HepG2 (cell line): Measurements from ENCODE around the gene MT1G. TPM values are rescaled to one million over a fixed set of nuclear protein-coding genes. Genes with fewer than 3 reads are reported as not detected.

ENCODE experiments used
- ATF2 ChIP-seq: sonication (generic); formaldehyde crosslinking; IDR thresholded peaks from 2 replicates; pipeline ENCODE4 v1.4.0; 2020; ENCODE audit warnings: missing genetic modification reagents
- CAMTA2 ChIP-seq: sonication (generic); formaldehyde crosslinking; IDR thresholded peaks from 2 replicates; pipeline ENCODE4 v1.4.0; 2020; ENCODE audit warnings: mild to moderate bottlenecking, missing genetic modification reagents, borderline replicate concordance
- CBX5 ChIP-seq: sonication (generic); formaldehyde crosslinking; IDR thresholded peaks from 2 replicates; pipeline ENCODE4 v1.4.0; 2020; ENCODE audit warnings: missing genetic modification reagents, borderline replicate concordance
- CEBPZ ChIP-seq: IDR thresholded peaks from 2 replicates; pipeline ENCODE4 v1.6.1; 2012; ENCODE audit warnings: low read length, improper control_type of control experiment
- HMG20A ChIP-seq: IDR thresholded peaks from 2 replicates; pipeline ENCODE4 v1.6.1; 2016; ENCODE audit warnings: borderline replicate concordance
- HNRNPK ChIP-seq: fragments of 200-400 bp; formaldehyde crosslinking; IDR thresholded peaks from 2 replicates; pipeline ENCODE4 v1.6.1; 2018; ENCODE audit warnings: low read length, low read depth, moderate library complexity, mild to moderate bottlenecking; ENCODE audit not compliant: poor library complexity, severe bottlenecking
- HNRNPL ChIP-seq: fragments of 200-400 bp; formaldehyde crosslinking; IDR thresholded peaks from 2 replicates; pipeline ENCODE4 v1.6.1; 2017; ENCODE audit warnings: mild to moderate bottlenecking, low read depth, low read length
- JUN ChIP-seq: sonication (generic); formaldehyde crosslinking; IDR thresholded peaks from 2 replicates; pipeline ENCODE4 v1.4.0; 2020; ENCODE audit warnings: mild to moderate bottlenecking, missing genetic modification reagents
- KLF12 ChIP-seq: sonication (generic); formaldehyde crosslinking; IDR thresholded peaks from 2 replicates; pipeline ENCODE4 v1.4.0; 2020; ENCODE audit warnings: missing genetic modification reagents, borderline replicate concordance
- MTF1 ChIP-seq: sonication (generic); formaldehyde crosslinking; IDR thresholded peaks from 2 replicates; pipeline ENCODE4 v1.5.0; 2020; ENCODE audit warnings: missing genetic modification reagents
- NCOA2 ChIP-seq: sonication (generic); formaldehyde crosslinking; IDR thresholded peaks from 2 replicates; pipeline ENCODE4 v1.8.0; 2022; ENCODE audit warnings: inconsistent platforms
- NFE2L2 ChIP-seq: fragments of 150-350 bp; IDR thresholded peaks from 2 replicates; pipeline ENCODE4 v1.6.1; 2014; ENCODE audit warnings: low read length
- RAD21 ChIP-seq: fragments of 450-650 bp; formaldehyde crosslinking; IDR thresholded peaks from 2 replicates; pipeline ENCODE4 v1.5.0; 2020; ENCODE audit warnings: mild to moderate bottlenecking
- SMAD9 ChIP-seq: sonication (generic); formaldehyde crosslinking; IDR thresholded peaks from 2 replicates; pipeline ENCODE4 v1.5.1; 2020; ENCODE audit warnings: mild to moderate bottlenecking, missing genetic modification reagents
- THAP9 ChIP-seq: sonication (generic); formaldehyde crosslinking; IDR thresholded peaks from 2 replicates; pipeline ENCODE4; 2020; ENCODE audit warnings: missing genetic modification reagents, mild to moderate bottlenecking, borderline replicate concordance
- ZBTB20 ChIP-seq: sonication (generic); formaldehyde crosslinking; IDR thresholded peaks from 2 replicates; pipeline ENCODE4 v1.8.1; 2023; ENCODE audit warnings: missing genetic modification reagents, low read depth, mild to moderate bottlenecking, borderline replicate concordance
- ZNF414 ChIP-seq: sonication (generic); formaldehyde crosslinking; IDR thresholded peaks from 2 replicates; pipeline ENCODE4 v1.5.0; 2020; ENCODE audit warnings: missing genetic modification reagents
- ZNF484 ChIP-seq: sonication (generic); formaldehyde crosslinking; IDR thresholded peaks from 2 replicates; pipeline ENCODE4 v1.5.1; 2020; ENCODE audit warnings: mild to moderate bottlenecking, low read depth, missing genetic modification reagents, borderline replicate concordance
- ZNF576 ChIP-seq: sonication (generic); formaldehyde crosslinking; IDR thresholded peaks from 2 replicates; pipeline ENCODE4 v1.4.0; 2020; ENCODE audit warnings: mild to moderate bottlenecking, missing genetic modification reagents
- ZNF580 ChIP-seq: IDR thresholded peaks from 2 replicates; pipeline ENCODE4 v1.6.1; 2016; ENCODE audit warnings: low read depth, borderline replicate concordance
- polyA plus RNA-seq, 8 experiments: library from polyadenylated mRNA; depleted of rRNA in 3 of 8; stranded (reverse) in 7 of 8; unstranded in 1 of 8; fragments of >200 nt; fragmentation: Illumina TruSeq in 4 of 8; extraction: Trizol in 4 of 8; gene quantifications; 2 replicates each; pipeline versions ENCODE4 v1.2.1 to v1.2.3, GENCODE V29; 2011 to 2016; ENCODE audit warnings: low read depth in 4 of 8, missing spikeins in 1 of 8, mixed read lengths in 1 of 8; ENCODE audit not compliant: insufficient read depth in 1 of 8
- total RNA-seq, 5 experiments: library from RNA; depleted of rRNA; stranded (reverse); fragments of >200 nt; fragmentation: Illumina TruSeq; extraction: Trizol; gene quantifications; 2 replicates each; pipeline ENCODE4 v1.2.3, GENCODE V29; 2016; ENCODE audit warnings: low read depth in 1 of 5

Gene MT1G
- total and polyA plus RNA-seq, 2 of the 13 experiments (the other 11 are each of a cell fraction or from before 2014, with no cell fraction given), result 3.6 to 377 TPM

GRCh38 chr16:56637814-56638750, 29.8 kb downstream of the MT1G start, which contains the start of gene MT1A (continued):
- TF ChIP-seq HNRNPL (no peak), KLF12 (CRISPR knock-in tag) (no peak), JUN (CRISPR knock-in tag) (no peak), NFE2L2 (no peak), ZBTB20 (no peak), ATF2 (CRISPR knock-in tag) (no peak), CAMTA2 (CRISPR knock-in tag) (no peak), THAP9 (CRISPR knock-in tag) (no peak), ZNF580 (no peak), ZNF576 (CRISPR knock-in tag) (no peak), RAD21 (CRISPR knock-in tag) (0 out of 2 replicates have a peak, but pooled peaks have one; percentile 7), SMAD9 (CRISPR knock-in tag) (no peak), ZNF484 (no peak), NCOA2 (CRISPR knock-in tag) (no peak), MTF1 (CRISPR knock-in tag) (0 out of 2 replicates have a peak, but pooled peaks have one; percentile 37), HMG20A (no peak), CEBPZ (no peak), HNRNPK (no peak), ZNF414 (CRISPR knock-in tag) (no peak), CBX5 (CRISPR knock-in tag) (no peak)
